ENCODE measurements around the gene VWDE. TPM values are rescaled to one million over a fixed set of nuclear protein-coding genes. Genes with fewer than 3 reads are reported as not detected.

VWDE gene
- polyA plus RNA-seq, 2 of the 4 experiments (the other 2 are of a cell fraction): 1.2 to 2.4 TPM

DNA sequence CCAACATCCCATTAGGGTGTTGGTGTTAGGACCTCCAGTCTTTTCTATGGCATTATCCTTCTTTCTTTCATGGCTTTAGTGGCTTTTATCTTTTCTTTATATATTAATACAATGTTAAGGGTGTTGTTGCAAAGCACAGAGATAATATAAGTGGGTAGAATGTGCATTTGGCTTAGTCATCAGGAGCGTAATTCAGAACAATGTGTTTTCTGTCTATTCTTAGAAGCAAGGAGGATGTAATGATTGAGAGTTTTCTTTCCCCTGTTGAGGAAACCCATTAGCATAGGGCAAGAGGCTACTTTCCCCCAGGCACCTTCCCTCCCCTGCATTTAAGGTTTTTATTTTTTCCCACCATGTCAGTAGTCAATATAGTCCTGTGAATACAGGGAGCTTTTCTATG, 112.9 kb downstream of the VWDE start:
- Histone ChIP-seq H3K27ac (no peak overlapping the region), H3K4me1 (no peaks in the 10 kb centered on the region), H3K4me2 (no peak overlapping the region), H3K9me3 (no peaks in the 10 kb centered on the region), H3K4me3 (no peak overlapping the region)
- FAIRE-seq: no peak
- WGBS (ENCODE audit: missing lambda C conversion rate): 97% methylated on average over 1 of the region's 1 CpG
- no peak for DNase-seq (ENCODE audit: low read depth in 1 of 2, low spot score in 1 of 2)
- CTCF ChIA-PET: interaction anchor here (1.2 kb wide), 1 partner anchor 41 kb away, joined by 3 read pairs; no protein-coding TSS in a partner anchor
- POLR2A ChIA-PET: no interaction called here
- ATAC-seq: no peak
- no peak for TF ChIP-seq POLR2A (IDR thresholded peaks at IDR 0.05; ENCODE audit: low read length)
- TF ChIP-seq ZSCAN20 (CRISPR knock-in tag; IDR thresholded peaks at IDR 0.05): no peak
- no peak for TF ChIP-seq ZNF302 (CRISPR knock-in tag; IDR thresholded peaks at IDR 0.05)
- no peak for TF ChIP-seq HOXA7 (CRISPR knock-in tag; IDR thresholded peaks at IDR 0.05)
- no peak for TF ChIP-seq JUN (IDR thresholded peaks at IDR 0.05)
- no peak for TF ChIP-seq KDM5A (IDR thresholded peaks at IDR 0.05)
- no peak for TF ChIP-seq EHMT2 (IDR thresholded peaks at IDR 0.05; ENCODE audit: low read depth)
- TF ChIP-seq SREBF2 (IDR thresholded peaks at IDR 0.05): no peak
- TF ChIP-seq, protein P1, sequence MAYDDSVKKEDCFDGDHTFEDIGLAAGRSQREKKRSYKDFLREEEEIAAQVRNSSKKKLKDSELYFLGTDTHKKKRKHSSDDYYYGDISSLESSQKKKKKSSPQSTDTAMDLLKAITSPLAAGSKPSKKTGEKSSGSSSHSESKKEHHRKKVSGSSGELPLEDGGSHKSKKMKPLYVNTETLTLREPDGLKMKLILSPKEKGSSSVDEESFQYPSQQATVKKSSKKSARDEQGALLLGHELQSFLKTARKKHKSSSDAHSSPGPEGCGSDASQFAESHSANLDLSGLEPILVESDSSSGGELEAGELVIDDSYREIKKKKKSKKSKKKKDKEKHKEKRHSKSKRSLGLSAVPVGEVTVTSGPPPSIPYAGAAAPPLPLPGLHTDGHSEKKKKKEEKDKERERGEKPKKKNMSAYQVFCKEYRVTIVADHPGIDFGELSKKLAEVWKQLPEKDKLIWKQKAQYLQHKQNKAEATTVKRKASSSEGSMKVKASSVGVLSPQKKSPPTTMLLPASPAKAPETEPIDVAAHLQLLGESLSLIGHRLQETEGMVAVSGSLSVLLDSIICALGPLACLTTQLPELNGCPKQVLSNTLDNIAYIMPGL (CRISPR knock-in tag; IDR thresholded peaks at IDR 0.05; ENCODE audit: borderline replicate concordance): no peak
- no peak for TF ChIP-seq BCL3 (IDR thresholded peaks at IDR 0.05)
- TF ChIP-seq FOSL2 (IDR thresholded peaks at IDR 0.05): no peak
- no peak for TF ChIP-seq FOSL2 (CRISPR knock-in tag; IDR thresholded peaks at IDR 0.05)
- TF ChIP-seq, protein P2, sequence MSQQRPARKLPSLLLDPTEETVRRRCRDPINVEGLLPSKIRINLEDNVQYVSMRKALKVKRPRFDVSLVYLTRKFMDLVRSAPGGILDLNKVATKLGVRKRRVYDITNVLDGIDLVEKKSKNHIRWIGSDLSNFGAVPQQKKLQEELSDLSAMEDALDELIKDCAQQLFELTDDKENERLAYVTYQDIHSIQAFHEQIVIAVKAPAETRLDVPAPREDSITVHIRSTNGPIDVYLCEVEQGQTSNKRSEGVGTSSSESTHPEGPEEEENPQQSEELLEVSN (IDR thresholded peaks at IDR 0.05; ENCODE audit: borderline replicate concordance, low read depth): no peak
- TF ChIP-seq CHD4 (IDR thresholded peaks at IDR 0.05; ENCODE audit: borderline replicate concordance): no peak
- TF ChIP-seq CBX2 (IDR thresholded peaks at IDR 0.05; ENCODE audit: borderline replicate concordance, low read depth): no peak
- no peak for TF ChIP-seq NFE2L2 (conservative IDR thresholded peaks at IDR 0.05; ENCODE audit: low read length)
- no peak for TF ChIP-seq EHF (CRISPR knock-in tag; IDR thresholded peaks at IDR 0.05)
- TF ChIP-seq BHLHE40 (IDR thresholded peaks at IDR 0.05; ENCODE audit: low read depth, low read length): no peak
- no peak for TF ChIP-seq PHF8 (IDR thresholded peaks at IDR 0.05; ENCODE audit: borderline replicate concordance, low read depth)

GRCh38 chr7:12289996-12290395, 113.7 kb downstream of the VWDE start:
- no peak for FAIRE-seq
- no peak for TF ChIP-seq CHD4 (IDR thresholded peaks at IDR 0.05; ENCODE audit: borderline replicate concordance)
- TF ChIP-seq, protein P3, sequence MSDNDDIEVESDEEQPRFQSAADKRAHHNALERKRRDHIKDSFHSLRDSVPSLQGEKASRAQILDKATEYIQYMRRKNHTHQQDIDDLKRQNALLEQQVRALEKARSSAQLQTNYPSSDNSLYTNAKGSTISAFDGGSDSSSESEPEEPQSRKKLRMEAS (IDR thresholded peaks at IDR 0.05): no peak
- TF ChIP-seq NR3C1 (IDR thresholded peaks at IDR 0.05): no peak
- TF ChIP-seq, protein P4, sequence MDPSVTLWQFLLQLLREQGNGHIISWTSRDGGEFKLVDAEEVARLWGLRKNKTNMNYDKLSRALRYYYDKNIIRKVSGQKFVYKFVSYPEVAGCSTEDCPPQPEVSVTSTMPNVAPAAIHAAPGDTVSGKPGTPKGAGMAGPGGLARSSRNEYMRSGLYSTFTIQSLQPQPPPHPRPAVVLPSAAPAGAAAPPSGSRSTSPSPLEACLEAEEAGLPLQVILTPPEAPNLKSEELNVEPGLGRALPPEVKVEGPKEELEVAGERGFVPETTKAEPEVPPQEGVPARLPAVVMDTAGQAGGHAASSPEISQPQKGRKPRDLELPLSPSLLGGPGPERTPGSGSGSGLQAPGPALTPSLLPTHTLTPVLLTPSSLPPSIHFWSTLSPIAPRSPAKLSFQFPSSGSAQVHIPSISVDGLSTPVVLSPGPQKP (IDR thresholded peaks at IDR 0.05; ENCODE audit: low read depth, low read length): no peak
- TF ChIP-seq CBX2 (IDR thresholded peaks at IDR 0.05; ENCODE audit: borderline replicate concordance, low read depth): no peak
- TF ChIP-seq NPAS2 (CRISPR knock-in tag; IDR thresholded peaks at IDR 0.05; ENCODE audit: borderline replicate concordance): no peak
- TF ChIP-seq REST (IDR thresholded peaks at IDR 0.05): no peak
- no peak for TF ChIP-seq RARB (CRISPR knock-in tag; IDR thresholded peaks at IDR 0.05)
- no peak for TF ChIP-seq POLR2AphosphoS2 (conservative IDR thresholded peaks at IDR 0.05; ENCODE audit: low read length)
- no peak for TF ChIP-seq RFX5 (IDR thresholded peaks at IDR 0.05)
- no peak for TF ChIP-seq NFE2L2 (conservative IDR thresholded peaks at IDR 0.05; ENCODE audit: low read length)
- TF ChIP-seq RAD21 (conservative IDR thresholded peaks at IDR 0.05 in 1 of 2, IDR thresholded peaks at IDR 0.05 in 1 of 2): no peak
- TF ChIP-seq SMC3 (IDR thresholded peaks at IDR 0.05): no peak
- TF ChIP-seq, protein P2 (IDR thresholded peaks at IDR 0.05; ENCODE audit: borderline replicate concordance, low read depth): no peak
- TF ChIP-seq KDM5A (IDR thresholded peaks at IDR 0.05): no peak

More at GRCh38 chr7:12289996-12290395, 113.7 kb downstream of the VWDE start:
- ChIA-PET POLR2A (no interaction called here), CTCF (interaction anchor here (0.9 kb wide), 1 partner anchor 454 kb away, joined by 3 read pairs; no protein-coding TSS in a partner anchor)
- DNase-seq (ENCODE audit: low read depth in 1 of 2, low spot score in 1 of 2) (no peak), ATAC-seq (no peak)
- WGBS (ENCODE audit: missing lambda C conversion rate): 73% methylated on average over 5 of the region's 6 CpGs
- no peak overlapping the region for H3K4me3 ChIP-seq
- no peaks in the 10 kb centered on the region for H3K4me1 ChIP-seq
- H3K4me2 ChIP-seq: no peak overlapping the region
- H3K27ac ChIP-seq: no peak overlapping the region
- H3K9me3 ChIP-seq: no peaks in the 10 kb centered on the region
